HG03520 (cell line): ENCODE results near the gene DGKI.
"Not testable (repeated sequence)": the region's sequence is repeated elsewhere in the genome, so short reads cannot be mapped to it uniquely, and the experiment has no call there.

ENCODE experiments used
- ATAC-seq: cut with Tn5 transposase; IDR thresholded peaks from one replicate; pipeline ENCODE4 v1.9.1; 2021; ENCODE audit warnings: mild to moderate bottlenecking, moderate library complexity; ENCODE audit not compliant: unreplicated experiment

Gene DGKI

GRCh38 chr7:137836541-137836940 is 10.2 kb downstream of the DGKI start:
- ATAC-seq = no peak

- ATAC-seq = no peak
Observed at GRCh38 chr7:137836113-137836509, 10.7 kb downstream of the DGKI start.

- no peak for ATAC-seq
Observed at GRCh38 chr7:137835486-137836112, 11.2 kb downstream of the DGKI start.

GRCh38 chr7:137834552-137834951 is 12.2 kb downstream of the DGKI start:
- ATAC-seq = no peak

GRCh38 chr7:137832990-137833389 is 13.8 kb downstream of the DGKI start:
- ATAC-seq = not testable (repeated sequence)

GRCh38 chr7:137832382-137832781 is 14.4 kb downstream of the DGKI start:
- ATAC-seq = no peak

- ATAC-seq = not testable (repeated sequence)
Observed at GRCh38 chr7:137831555-137831954, 15.2 kb downstream of the DGKI start.

GRCh38 chr7:137829337-137829992 is 17.3 kb downstream of the DGKI start:
- no peak for ATAC-seq

GRCh38 chr7:137828456-137828855 is 18.3 kb downstream of the DGKI start:
- no peak for ATAC-seq

- ATAC-seq = no peak
Observed at GRCh38 chr7:137825489-137825888, 21.3 kb downstream of the DGKI start.

GRCh38 chr7:137820677-137821420 is 25.9 kb downstream of the DGKI start:
- peak; percentile 58 for ATAC-seq

GRCh38 chr7:137820156-137820555 is 26.6 kb downstream of the DGKI start:
- no peak for ATAC-seq

- no peak for ATAC-seq
Observed at GRCh38 chr7:137818036-137818435, 28.7 kb downstream of the DGKI start.

- no peak for ATAC-seq
Observed at GRCh38 chr7:137816696-137817320, 30.0 kb downstream of the DGKI start.

- ATAC-seq = no peak
Observed at GRCh38 chr7:137813541-137813940, 33.2 kb downstream of the DGKI start.

GRCh38 chr7:137810248-137810647 is 36.5 kb downstream of the DGKI start:
- no peak for ATAC-seq

GRCh38 chr7:137804836-137805235 is 41.9 kb downstream of the DGKI start:
- no peak for ATAC-seq

GRCh38 chr7:137801491-137801890 is 45.3 kb downstream of the DGKI start:
- ATAC-seq = no peak

- ATAC-seq = no peak
Observed at GRCh38 chr7:137801003-137801402, 45.8 kb downstream of the DGKI start.

GRCh38 chr7:137798073-137798763 is 48.6 kb downstream of the DGKI start:
- ATAC-seq = peak; percentile 95

- ATAC-seq = no peak
Observed at GRCh38 chr7:137795211-137795610, 51.6 kb downstream of the DGKI start.
